Smooth muscle cell (in vitro differentiated cells): ENCODE results near the gene PRMT7. TPM values are rescaled to one million over a fixed set of nuclear protein-coding genes. Genes with fewer than 3 reads are reported as not detected.

Source experiments
- DNase-seq: peaks from one replicate; lab custom pipeline; 2025; ENCODE audit not compliant: unreplicated experiment; lab: John Stamatoyannopoulos, UW
- H2AFZ ChIP-seq: fragments of 200-600 bp; sonication (generic); 2 replicates; pipeline ENCODE4 v1.6.0; 2016; ENCODE audit warnings: antibody characterized with exemption, low read depth, mild to moderate bottlenecking
- H3F3A ChIP-seq: fragments of 200-600 bp; sonication (generic); 2 replicates; pipeline ENCODE4 v1.6.0; 2017; ENCODE audit warnings: antibody characterized with exemption, low read depth
- H3K27ac ChIP-seq: fragments of 200-600 bp; sonication (generic); 2 replicates; pipeline ENCODE4 v1.5.1; 2016; ENCODE audit warnings: low read depth, mild to moderate bottlenecking
- H3K27me3 ChIP-seq: fragments of 200-600 bp; sonication (generic); 2 replicates; pipeline ENCODE4 v1.6.1; 2016; ENCODE audit warnings: low read depth, mild to moderate bottlenecking
- H3K36me3 ChIP-seq: fragments of 200-600 bp; sonication (generic); 2 replicates; pipeline ENCODE4 v1.5.1; 2016; ENCODE audit warnings: low read depth
- H3K4me1 ChIP-seq: fragments of 200-600 bp; sonication (generic); 2 replicates; pipeline ENCODE4 v1.5.1; 2016; ENCODE audit warnings: low read depth
- H3K4me2 ChIP-seq: fragments of 200-600 bp; sonication (generic); 2 replicates; pipeline ENCODE4 v1.6.0; 2016; ENCODE audit warnings: mild to moderate bottlenecking
- H3K4me3 ChIP-seq: fragments of 200-600 bp; sonication (generic); 2 replicates; pipeline ENCODE4 v1.5.1; 2016; ENCODE audit warnings: mild to moderate bottlenecking
- H3K79me2 ChIP-seq: fragments of 200-600 bp; sonication (generic); 2 replicates; pipeline ENCODE4 v1.6.0; 2016; ENCODE audit warnings: low read depth, mild to moderate bottlenecking
- H3K9ac ChIP-seq: fragments of 200-600 bp; sonication (generic); 2 replicates; pipeline ENCODE4 v1.6.0; 2016; ENCODE audit warnings: low read depth
- H3K9me3 ChIP-seq: fragments of 200-600 bp; sonication (generic); replicated peaks from 2 replicates; pipeline ENCODE4 v1.5.1; 2016; ENCODE audit warnings: low read depth
- H4K20me1 ChIP-seq: fragments of 200-600 bp; sonication (generic); 2 replicates; pipeline ENCODE4 v1.6.0; 2016; ENCODE audit warnings: low read depth
- WGBS: methylation state at CpG from one replicate; pipeline ENCODE4 v1.1.7; 2016; ENCODE audit warnings: low lambda C conversion rate; 5-methylcytosine and 5-hydroxymethylcytosine counted together
- polyA plus RNA-seq: library from polyadenylated mRNA; unstranded; fragments of >200 nt; fragmentation: Nextera tagmentation; extraction: Ambion mirVana; gene quantifications from 2 replicates; pipeline ENCODE4 v1.2.1, GENCODE V29; 2016
- total RNA-seq: library from RNA; depleted of rRNA; stranded (reverse); fragments of >200 nt; gene quantifications from 2 replicates; pipeline ENCODE4 v1.2.3, GENCODE V29; 2014
- TF ChIP-seq, protein P1 (sequence below): fragments of 200-600 bp; sonication (generic); IDR thresholded peaks from 2 replicates; pipeline ENCODE4 v1.5.1; 2017; ENCODE audit warnings: borderline replicate concordance, mild to moderate bottlenecking, antibody characterized with exemption; ENCODE audit not compliant: insufficient read depth, poor library complexity, severe bottlenecking

Gene PRMT7
- total and polyA plus RNA-seq, 2 experiments from 2014 or later, result 22.1 to 25.4 TPM

DNA sequence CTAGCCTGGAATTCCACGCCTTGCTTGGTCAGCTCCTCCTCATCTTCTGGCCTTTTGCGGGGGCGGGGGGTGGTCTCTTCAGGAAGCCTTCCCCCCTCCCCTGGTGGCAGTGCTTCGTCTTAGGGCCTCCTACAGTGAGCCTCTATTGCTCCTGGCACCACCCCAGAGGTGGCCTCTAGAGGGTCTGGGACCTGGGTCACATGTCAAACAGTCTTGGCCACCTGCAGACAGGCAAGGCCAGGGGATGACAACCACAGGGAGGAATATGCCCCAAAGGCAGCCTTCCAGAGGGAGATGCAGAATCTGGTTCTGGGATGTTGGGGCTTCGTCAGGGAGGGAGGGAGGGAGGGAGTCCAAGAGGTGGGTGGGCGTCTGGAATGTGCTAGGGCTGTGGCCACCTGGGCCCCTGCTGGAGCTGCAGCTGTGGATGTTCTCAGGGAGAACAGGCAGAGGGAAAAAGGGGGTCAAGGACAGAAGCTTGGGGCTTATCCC is 86.9 kb downstream of the PRMT7 start:
- DNase-seq, result no peak
- no peak overlapping the region for H3K4me2 ChIP-seq
- WGBS, result 78% methylated on average over 6 of the region's 6 CpGs
- H3K79me2 ChIP-seq, result no peaks in the 10 kb centered on the region
- H3K4me3 ChIP-seq, result no peak overlapping the region
- peaks cover 4% of the 10 kb centered on the region for H3F3A ChIP-seq
- TF ChIP-seq, protein P1, sequence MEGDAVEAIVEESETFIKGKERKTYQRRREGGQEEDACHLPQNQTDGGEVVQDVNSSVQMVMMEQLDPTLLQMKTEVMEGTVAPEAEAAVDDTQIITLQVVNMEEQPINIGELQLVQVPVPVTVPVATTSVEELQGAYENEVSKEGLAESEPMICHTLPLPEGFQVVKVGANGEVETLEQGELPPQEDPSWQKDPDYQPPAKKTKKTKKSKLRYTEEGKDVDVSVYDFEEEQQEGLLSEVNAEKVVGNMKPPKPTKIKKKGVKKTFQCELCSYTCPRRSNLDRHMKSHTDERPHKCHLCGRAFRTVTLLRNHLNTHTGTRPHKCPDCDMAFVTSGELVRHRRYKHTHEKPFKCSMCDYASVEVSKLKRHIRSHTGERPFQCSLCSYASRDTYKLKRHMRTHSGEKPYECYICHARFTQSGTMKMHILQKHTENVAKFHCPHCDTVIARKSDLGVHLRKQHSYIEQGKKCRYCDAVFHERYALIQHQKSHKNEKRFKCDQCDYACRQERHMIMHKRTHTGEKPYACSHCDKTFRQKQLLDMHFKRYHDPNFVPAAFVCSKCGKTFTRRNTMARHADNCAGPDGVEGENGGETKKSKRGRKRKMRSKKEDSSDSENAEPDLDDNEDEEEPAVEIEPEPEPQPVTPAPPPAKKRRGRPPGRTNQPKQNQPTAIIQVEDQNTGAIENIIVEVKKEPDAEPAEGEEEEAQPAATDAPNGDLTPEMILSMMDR, result no peak
- H3K36me3 ChIP-seq, result no peaks in the 10 kb centered on the region
- H4K20me1 ChIP-seq, result no peaks in the 10 kb centered on the region
- H3K27me3 ChIP-seq, result no peaks in the 10 kb centered on the region
- H3K9me3 ChIP-seq, result no peaks in the 10 kb centered on the region
- no peak overlapping the region for H2AFZ ChIP-seq
- H3K27ac ChIP-seq, result no peak overlapping the region
- H3K9ac ChIP-seq, result no peak overlapping the region
- peaks cover 11% of the 10 kb centered on the region for H3K4me1 ChIP-seq

DNA sequence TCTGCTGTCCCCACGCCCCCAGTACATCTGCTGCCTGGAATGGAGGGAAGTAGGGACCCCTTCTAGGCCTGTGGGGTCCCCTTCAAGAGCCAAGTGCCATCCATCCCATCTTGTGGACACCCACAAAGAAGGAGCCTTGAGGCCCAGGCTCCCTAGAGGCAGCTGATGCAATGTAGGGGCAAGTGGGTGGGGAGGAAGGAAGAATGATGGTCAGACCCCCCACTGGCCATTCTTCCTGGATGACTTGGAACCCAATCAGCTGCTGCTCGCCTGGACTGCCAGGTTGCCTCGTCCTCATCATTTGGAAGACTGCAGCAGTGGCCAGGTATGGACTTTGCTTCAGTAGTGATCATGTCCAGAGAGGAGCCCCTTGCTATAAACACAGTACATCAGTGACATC is 88.6 kb downstream of the PRMT7 start:
- Histone ChIP-seq H3K27ac (no peak overlapping the region), H3K9me3 (no peaks in the 10 kb centered on the region)

DNA sequence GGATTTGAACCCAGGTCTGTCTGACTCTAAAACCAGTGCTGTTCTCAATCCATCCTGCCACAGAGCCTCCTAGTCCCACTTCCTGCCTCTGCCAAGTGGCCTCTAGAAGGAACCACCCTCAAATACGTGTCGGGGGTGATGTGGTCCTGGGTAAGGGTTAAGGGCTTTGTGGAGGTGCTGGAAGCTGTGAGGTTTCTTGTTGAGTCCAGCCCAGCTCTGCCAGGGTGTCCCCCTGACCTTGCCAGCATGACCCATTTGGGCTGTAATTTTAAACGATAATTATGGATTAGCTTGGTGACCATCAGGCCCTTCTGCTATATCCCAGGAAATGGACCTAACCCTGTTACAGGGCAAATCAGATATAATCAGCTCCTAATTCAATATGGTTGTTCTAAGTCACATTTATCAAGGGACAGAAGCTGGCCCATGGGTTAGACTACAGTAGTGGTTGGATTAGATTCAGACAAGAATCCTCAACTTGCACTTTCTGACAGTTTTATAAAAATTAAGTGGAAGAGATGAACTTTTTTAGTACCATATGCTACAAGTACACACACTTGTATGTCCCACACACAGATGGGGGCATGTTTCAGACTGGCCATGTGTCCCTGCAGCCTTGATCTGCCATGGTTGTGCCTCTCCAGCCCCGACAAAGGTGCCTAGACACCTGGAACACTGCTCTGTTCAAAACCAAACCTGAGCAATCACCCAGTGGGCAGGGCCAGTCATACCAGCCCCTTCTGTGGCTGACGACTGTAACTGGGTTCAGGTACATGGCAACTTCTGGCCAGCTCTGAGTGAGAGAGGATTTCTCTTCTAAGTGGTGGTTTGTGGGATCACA is 89.5 kb downstream of the PRMT7 start:
- Histone ChIP-seq H3K27me3 (no peaks in the 10 kb centered on the region), H3K79me2 (no peaks in the 10 kb centered on the region), H2AFZ (no peak overlapping the region), H3K9me3 (no peaks in the 10 kb centered on the region), H4K20me1 (no peaks in the 10 kb centered on the region), H3K4me2 (no peak overlapping the region), H3K4me1 (peaks cover 13% of the 10 kb centered on the region), H3K27ac (no peak overlapping the region), H3K36me3 (no peaks in the 10 kb centered on the region), H3K4me3 (no peak overlapping the region), H3F3A (peaks cover 8% of the 10 kb centered on the region), H3K9ac (no peak overlapping the region)
- TF ChIP-seq, protein P1, result no peak
- 90% methylated on average over 5 of the region's 5 CpGs for WGBS
- DNase-seq, result no peak

More for the DNA sequence above, 88.6 kb downstream of the PRMT7 start:
- Histone ChIP-seq H4K20me1 (no peaks in the 10 kb centered on the region), H2AFZ (no peak overlapping the region), H3K36me3 (no peaks in the 10 kb centered on the region), H3K4me1 (peaks cover 13% of the 10 kb centered on the region), H3F3A (peaks cover 8% of the 10 kb centered on the region), H3K27me3 (no peaks in the 10 kb centered on the region), H3K4me2 (no peak overlapping the region), H3K9ac (no peak overlapping the region), H3K4me3 (no peak overlapping the region), H3K79me2 (no peaks in the 10 kb centered on the region)
- TF ChIP-seq, protein P1, result no peak
- 84% methylated on average over 3 of the region's 3 CpGs for WGBS
- no peak for DNase-seq
